Measurements from ENCODE around the gene RAB11B. TPM values are rescaled to one million over a fixed set of nuclear protein-coding genes. Genes with fewer than 3 reads are reported as not detected.

RAB11B gene
- total and polyA plus RNA-seq, 2 of the 13 experiments (the other 11 are each of a cell fraction or from before 2014, with no cell fraction given) = 6.0 to 28.4 TPM

DNA sequence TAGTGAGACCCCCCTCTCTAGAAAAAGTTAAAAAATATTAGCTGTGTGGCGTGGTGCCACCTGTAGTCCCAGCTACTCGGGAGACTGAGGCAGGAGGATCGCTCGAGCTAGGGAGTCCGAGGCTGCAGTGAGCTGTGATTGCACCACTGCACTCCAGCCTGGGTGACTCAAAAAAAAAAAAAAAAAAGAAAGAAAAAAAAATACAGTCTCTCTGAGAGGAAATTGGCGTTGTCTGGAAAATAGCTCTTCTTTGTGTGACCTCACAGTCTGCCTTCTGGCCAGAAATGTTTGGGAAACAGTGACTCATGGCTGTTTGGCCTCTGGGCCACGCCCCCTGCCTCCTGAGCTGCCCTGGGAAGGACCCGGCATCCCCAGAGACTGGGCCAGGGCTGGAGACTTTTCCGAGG, 33.7 kb downstream of the RAB11B start (continued):
- TF ChIP-seq, protein P1, sequence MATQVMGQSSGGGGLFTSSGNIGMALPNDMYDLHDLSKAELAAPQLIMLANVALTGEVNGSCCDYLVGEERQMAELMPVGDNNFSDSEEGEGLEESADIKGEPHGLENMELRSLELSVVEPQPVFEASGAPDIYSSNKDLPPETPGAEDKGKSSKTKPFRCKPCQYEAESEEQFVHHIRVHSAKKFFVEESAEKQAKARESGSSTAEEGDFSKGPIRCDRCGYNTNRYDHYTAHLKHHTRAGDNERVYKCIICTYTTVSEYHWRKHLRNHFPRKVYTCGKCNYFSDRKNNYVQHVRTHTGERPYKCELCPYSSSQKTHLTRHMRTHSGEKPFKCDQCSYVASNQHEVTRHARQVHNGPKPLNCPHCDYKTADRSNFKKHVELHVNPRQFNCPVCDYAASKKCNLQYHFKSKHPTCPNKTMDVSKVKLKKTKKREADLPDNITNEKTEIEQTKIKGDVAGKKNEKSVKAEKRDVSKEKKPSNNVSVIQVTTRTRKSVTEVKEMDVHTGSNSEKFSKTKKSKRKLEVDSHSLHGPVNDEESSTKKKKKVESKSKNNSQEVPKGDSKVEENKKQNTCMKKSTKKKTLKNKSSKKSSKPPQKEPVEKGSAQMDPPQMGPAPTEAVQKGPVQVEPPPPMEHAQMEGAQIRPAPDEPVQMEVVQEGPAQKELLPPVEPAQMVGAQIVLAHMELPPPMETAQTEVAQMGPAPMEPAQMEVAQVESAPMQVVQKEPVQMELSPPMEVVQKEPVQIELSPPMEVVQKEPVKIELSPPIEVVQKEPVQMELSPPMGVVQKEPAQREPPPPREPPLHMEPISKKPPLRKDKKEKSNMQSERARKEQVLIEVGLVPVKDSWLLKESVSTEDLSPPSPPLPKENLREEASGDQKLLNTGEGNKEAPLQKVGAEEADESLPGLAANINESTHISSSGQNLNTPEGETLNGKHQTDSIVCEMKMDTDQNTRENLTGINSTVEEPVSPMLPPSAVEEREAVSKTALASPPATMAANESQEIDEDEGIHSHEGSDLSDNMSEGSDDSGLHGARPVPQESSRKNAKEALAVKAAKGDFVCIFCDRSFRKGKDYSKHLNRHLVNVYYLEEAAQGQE (IDR thresholded peaks at IDR 0.05; ENCODE audit: borderline replicate concordance in 1 of 2, low read depth in 1 of 2, low read length in 2 of 2) = no peak
- TF ChIP-seq ZNF589 (CRISPR knock-in tag; conservative IDR thresholded peaks at IDR 0.05) = no peak
- no peak for TF ChIP-seq ZNF460 (CRISPR knock-in tag; IDR thresholded peaks at IDR 0.05; ENCODE audit: borderline replicate concordance)
- no peak for TF ChIP-seq ZNF251 (CRISPR knock-in tag; IDR thresholded peaks at IDR 0.05)
- peak; percentile 53; the same call in 1 of the 2 replicates for TF ChIP-seq ZNF292 (CRISPR knock-in tag; IDR thresholded peaks at IDR 0.05; ENCODE audit: borderline replicate concordance, low read depth)
- no peak for TF ChIP-seq ZNF652 (CRISPR knock-in tag; IDR thresholded peaks at IDR 0.05; ENCODE audit: borderline replicate concordance, low read depth)
- TF ChIP-seq, protein P2, sequence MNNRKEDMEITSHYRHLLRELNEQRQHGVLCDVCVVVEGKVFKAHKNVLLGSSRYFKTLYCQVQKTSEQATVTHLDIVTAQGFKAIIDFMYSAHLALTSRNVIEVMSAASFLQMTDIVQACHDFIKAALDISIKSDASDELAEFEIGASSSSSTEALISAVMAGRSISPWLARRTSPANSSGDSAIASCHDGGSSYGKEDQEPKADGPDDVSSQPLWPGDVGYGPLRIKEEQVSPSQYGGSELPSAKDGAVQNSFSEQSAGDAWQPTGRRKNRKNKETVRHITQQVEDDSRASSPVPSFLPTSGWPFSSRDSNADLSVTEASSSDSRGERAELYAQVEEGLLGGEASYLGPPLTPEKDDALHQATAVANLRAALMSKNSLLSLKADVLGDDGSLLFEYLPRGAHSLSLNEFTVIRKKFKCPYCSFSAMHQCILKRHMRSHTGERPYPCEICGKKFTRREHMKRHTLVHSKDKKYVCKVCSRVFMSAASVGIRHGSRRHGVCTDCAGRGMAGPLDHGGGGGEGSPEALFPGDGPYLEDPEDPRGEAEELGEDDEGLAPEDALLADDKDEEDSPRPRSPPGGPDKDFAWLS (CRISPR knock-in tag; IDR thresholded peaks at IDR 0.05; ENCODE audit: borderline replicate concordance) = no peak
- no peak for TF ChIP-seq GZF1 (CRISPR knock-in tag; IDR thresholded peaks at IDR 0.05)
- TF ChIP-seq ZNF543 (CRISPR knock-in tag; IDR thresholded peaks at IDR 0.05) = no peak
- no peak for TF ChIP-seq SP4 (CRISPR knock-in tag; IDR thresholded peaks at IDR 0.05)
- TF ChIP-seq ZNF569 (CRISPR knock-in tag; IDR thresholded peaks at IDR 0.05; ENCODE audit: borderline replicate concordance) = no peak
- TF ChIP-seq, protein P3, sequence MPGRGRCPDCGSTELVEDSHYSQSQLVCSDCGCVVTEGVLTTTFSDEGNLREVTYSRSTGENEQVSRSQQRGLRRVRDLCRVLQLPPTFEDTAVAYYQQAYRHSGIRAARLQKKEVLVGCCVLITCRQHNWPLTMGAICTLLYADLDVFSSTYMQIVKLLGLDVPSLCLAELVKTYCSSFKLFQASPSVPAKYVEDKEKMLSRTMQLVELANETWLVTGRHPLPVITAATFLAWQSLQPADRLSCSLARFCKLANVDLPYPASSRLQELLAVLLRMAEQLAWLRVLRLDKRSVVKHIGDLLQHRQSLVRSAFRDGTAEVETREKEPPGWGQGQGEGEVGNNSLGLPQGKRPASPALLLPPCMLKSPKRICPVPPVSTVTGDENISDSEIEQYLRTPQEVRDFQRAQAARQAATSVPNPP (CRISPR knock-in tag; IDR thresholded peaks at IDR 0.05) = no peak
- TF ChIP-seq EP300 (IDR thresholded peaks at IDR 0.05; ENCODE audit: low read depth in 2 of 2, low read length in 2 of 2) = no peak
- no peak for TF ChIP-seq EP300 (CRISPR knock-in tag; IDR thresholded peaks at IDR 0.05; ENCODE audit: borderline replicate concordance)
- 0 out of 2 replicates have a peak, but pooled peaks have one; percentile 17 for TF ChIP-seq IRF2 (CRISPR knock-in tag; IDR thresholded peaks at IDR 0.05)
- peak; percentile 22; the same call in 1 of the 2 replicates for TF ChIP-seq HDAC2 (CRISPR knock-in tag; IDR thresholded peaks at IDR 0.05)
- TF ChIP-seq FOXK2 (IDR thresholded peaks at IDR 0.05) = 0 out of 2 replicates have a peak, but pooled peaks have one; percentile 14
- TF ChIP-seq ZKSCAN5 (CRISPR knock-in tag; IDR thresholded peaks at IDR 0.05) = no peak
- no peak for TF ChIP-seq DNMT1 (CRISPR knock-in tag; IDR thresholded peaks at IDR 0.05)
- TF ChIP-seq NCOA5 (CRISPR knock-in tag; IDR thresholded peaks at IDR 0.05) = no peak
- TF ChIP-seq ZNF343 (CRISPR knock-in tag; IDR thresholded peaks at IDR 0.05) = no peak
- 0 out of 2 replicates have a peak, but pooled peaks have one; percentile 36 for TF ChIP-seq TBX2 (CRISPR knock-in tag; IDR thresholded peaks at IDR 0.05; ENCODE audit: borderline replicate concordance)
- TF ChIP-seq SP2 (CRISPR knock-in tag; IDR thresholded peaks at IDR 0.05) = no peak
- no peak for TF ChIP-seq ATRX (CRISPR knock-in tag; IDR thresholded peaks at IDR 0.05; ENCODE audit: borderline replicate concordance)
- TF ChIP-seq ZMAT3 (CRISPR knock-in tag; conservative IDR thresholded peaks at IDR 0.05) = no peak
